HUDEP-2 (cell line): ENCODE measurements around the gene POLRMT.

ENCODE experiments used
- DNase-seq, 76 experiments: peaks; one replicate each; lab custom pipeline; 2025; ENCODE audit not compliant: unreplicated experiment in 76 of 76; lab: John Stamatoyannopoulos, UW

POLRMT gene

GRCh38 chr19:583198-583967 lies 50.0 kb downstream of the POLRMT start:
- DNase-seq, result peak in 2 of 76 experiments; percentile 38 to 46

- peak in 3 of 76 experiments; percentile 21 to 41 (median 30) for DNase-seq
Measured at GRCh38 chr19:582497-583197, 50.7 kb downstream of the POLRMT start.

- DNase-seq, result peak in 24 of 76 experiments; percentile 17 to 70 (median 30)
Measured at GRCh38 chr19:581399-582111, 51.8 kb downstream of the POLRMT start.

- DNase-seq, result no peak
Measured at GRCh38 chr19:580274-580835, 53.0 kb downstream of the POLRMT start.

GRCh38 chr19:579842-580155 lies 53.5 kb downstream of the POLRMT start:
- no peak for DNase-seq

GRCh38 chr19:579111-579841 lies 54.1 kb downstream of the POLRMT start:
- no peak for DNase-seq

GRCh38 chr19:577439-578392 lies 55.6 kb downstream of the POLRMT start:
- no peak for DNase-seq

GRCh38 chr19:576768-577438 lies 56.4 kb downstream of the POLRMT start:
- no peak for DNase-seq

- DNase-seq, result peak in 73 of 76 experiments; percentile 62 to 97 (median 91)
Measured at GRCh38 chr19:575527-576506, 57.5 kb downstream of the POLRMT start.

GRCh38 chr19:574658-575526 lies 58.4 kb downstream of the POLRMT start:
- peak in 75 of 76 experiments; percentile 70 to 98 (median 95) for DNase-seq

- peak in 3 of 76 experiments; percentile 18 to 31 (median 28) for DNase-seq
Measured at GRCh38 chr19:573519-573825, 59.9 kb downstream of the POLRMT start.

- DNase-seq, result peak in 35 of 76 experiments; percentile 15 to 77 (median 39)
Measured at GRCh38 chr19:572743-573518, 60.4 kb downstream of the POLRMT start.

GRCh38 chr19:572140-572742 lies 61.1 kb downstream of the POLRMT start, which contains the start of gene BSG:
BSG (plus strand) TSS chr19:572596; CDS start chr19:572635, 39 bp downstream.
- DNase-seq, result peak; percentile 84 to 100 (median 99)

GRCh38 chr19:571566-571974 lies 61.8 kb downstream of the POLRMT start:
- DNase-seq, result peak in 46 of 76 experiments; percentile 12 to 83 (median 61)

GRCh38 chr19:570937-571565 lies 62.3 kb downstream of the POLRMT start:
- DNase-seq, result peak in 61 of 76 experiments; percentile 40 to 96 (median 68)
